Smooth muscle cell of the brain vasculature (primary cell): ENCODE measurements around the gene POLD3.

Experiments used
- DNase-seq: peaks from one replicate; pipeline ENCODE4 v3.0.0-alpha.2; 2012; ENCODE audit warnings: low read depth, low spot score

Gene POLD3, protein sequence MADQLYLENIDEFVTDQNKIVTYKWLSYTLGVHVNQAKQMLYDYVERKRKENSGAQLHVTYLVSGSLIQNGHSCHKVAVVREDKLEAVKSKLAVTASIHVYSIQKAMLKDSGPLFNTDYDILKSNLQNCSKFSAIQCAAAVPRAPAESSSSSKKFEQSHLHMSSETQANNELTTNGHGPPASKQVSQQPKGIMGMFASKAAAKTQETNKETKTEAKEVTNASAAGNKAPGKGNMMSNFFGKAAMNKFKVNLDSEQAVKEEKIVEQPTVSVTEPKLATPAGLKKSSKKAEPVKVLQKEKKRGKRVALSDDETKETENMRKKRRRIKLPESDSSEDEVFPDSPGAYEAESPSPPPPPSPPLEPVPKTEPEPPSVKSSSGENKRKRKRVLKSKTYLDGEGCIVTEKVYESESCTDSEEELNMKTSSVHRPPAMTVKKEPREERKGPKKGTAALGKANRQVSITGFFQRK

DNA sequence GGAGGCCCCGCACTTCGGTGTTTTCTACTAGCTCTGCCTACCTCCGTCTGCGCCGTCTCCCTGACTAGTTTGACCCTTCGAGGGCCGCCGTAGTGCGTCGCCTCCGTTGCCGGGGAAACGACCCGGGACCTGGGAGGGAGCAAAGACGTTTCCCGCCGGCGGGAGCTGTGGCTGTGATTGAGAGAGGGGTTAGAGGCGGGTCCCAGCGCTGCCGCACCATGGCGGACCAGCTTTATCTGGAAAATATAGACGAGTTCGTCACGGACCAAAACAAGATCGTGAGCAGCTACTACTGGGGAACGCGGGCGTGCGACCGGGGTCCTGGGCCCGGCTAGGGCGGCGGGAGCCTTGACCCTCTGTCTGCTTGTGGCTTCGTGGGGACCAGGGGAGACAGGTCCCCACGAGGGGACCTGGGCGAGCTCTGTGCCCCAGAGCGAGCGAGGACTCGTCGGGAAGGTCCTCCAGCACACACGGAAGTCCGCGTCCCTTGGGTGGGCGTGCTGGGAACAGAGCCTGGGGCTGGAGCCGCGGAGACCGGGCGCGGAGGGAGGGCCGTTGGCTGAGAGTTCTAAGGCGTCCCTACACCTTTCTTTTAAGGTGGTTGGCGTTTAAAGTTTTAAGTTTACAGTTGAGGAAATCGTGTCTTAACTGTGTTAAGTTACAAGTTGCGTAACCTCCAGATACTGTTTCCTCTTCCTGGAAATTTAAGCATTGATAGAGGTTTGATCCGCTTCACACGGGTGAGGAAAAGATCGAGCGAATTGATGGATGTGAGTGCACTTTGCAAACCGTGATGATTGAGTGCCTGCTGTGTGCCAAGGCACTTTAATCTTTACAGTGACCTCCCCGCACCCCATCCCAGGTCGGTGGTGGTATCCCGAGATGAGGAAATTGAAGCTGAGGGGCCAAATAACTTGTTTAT lies at the start of gene POLD3:
Gene POLD3, plus strand, starts transcription at position 142 of the 922 bp plus-strand sequence. Its CDS starts 77 bp downstream, at position 219.
- DNase-seq, result peak; percentile 69

DNA sequence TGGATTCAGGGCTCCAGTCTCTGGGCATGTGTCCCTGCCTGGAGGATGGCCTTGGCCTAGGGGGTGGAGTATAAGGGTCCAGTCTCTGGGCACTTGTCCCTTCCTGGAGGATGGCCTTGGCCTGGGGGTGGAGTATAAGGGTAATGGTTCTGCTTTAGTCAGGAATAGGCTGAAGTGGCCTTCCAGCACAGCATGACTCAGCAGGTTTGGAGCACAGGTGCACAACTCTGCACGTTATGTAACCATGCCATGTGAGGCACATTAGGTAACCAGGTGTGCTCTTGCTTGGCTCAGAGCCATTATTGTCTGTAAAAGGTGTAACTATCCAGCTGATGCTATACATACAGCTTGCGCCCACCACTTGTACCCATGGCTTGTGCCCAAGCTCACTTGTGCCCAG lies 48.4 kb upstream of the POLD3 start:
- no peak for DNase-seq

DNA sequence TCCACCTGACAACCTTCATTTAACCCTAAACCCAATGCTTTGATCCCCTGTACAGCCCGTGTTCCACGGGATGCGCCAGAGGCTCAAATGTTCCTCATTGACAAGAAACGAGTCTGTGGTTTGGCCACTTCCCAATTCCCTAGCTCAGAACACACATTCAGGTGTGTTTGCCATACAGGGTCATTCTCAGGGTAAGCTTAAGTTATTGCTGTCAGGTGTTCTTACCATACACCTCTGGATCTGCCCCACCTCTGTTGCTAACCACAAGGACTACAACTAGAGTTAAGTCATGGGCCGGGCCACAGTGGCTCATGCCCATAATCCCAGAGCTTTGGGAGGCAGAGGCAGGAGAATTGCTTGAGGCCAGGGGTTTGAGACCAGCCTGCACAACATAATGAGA lies 45.6 kb upstream of the POLD3 start:
- DNase-seq, result no peak

DNA sequence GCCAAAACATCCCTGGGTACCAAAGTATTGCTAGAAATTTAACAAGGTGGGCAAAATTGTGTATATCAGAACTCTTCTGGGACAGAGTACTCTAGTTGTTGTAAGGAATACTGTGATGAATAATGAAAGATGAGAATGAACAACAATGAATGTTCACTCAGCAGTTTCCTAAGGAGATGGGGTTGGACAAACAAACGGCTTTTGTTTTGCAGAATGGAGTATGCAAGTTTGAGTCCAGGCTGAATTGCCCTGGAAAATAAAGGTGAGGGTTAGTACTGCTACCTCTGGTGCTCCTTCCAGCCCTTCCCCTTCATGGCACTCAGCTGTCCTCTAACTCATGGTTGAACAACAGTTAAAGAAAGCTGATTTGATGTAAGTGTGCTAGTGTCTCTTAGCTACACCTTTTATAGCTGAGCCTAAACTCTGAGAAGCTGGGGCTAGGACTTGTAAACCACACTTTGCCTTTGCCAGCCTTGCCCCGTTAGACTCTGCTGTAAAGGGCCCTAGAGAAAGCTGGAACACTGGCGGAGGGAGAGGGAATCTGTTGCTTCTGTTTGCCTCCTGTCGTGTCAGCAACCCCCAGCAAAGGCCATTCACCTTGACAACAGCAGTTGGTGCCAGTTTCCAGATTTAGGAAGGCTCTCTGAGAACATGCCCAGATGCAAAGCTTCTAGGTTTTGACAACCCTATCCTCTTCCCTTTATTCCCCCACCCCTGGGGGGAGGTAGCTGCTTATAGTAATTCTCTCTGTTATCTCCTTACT lies 41.2 kb upstream of the POLD3 start:
- DNase-seq, result no peak

DNA sequence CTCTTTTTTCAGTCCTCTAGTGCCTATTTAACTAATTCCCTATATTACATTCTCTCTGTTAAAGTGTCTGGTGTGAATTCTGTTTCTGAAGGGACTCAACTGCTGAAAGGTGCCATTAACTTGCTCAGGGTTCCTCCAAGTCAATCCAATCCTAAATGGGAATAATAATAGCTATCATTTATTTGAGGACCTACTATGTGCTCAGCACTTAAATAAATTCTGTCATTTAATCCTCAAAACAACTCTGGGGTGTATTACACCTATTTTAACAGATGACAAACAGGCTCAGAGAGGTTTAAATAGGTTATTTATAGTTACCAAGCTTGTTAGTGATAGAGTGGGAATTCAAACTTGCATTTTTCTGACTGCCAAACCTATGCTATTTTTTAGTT lies 40.6 kb upstream of the POLD3 start:
- no peak for DNase-seq

DNA sequence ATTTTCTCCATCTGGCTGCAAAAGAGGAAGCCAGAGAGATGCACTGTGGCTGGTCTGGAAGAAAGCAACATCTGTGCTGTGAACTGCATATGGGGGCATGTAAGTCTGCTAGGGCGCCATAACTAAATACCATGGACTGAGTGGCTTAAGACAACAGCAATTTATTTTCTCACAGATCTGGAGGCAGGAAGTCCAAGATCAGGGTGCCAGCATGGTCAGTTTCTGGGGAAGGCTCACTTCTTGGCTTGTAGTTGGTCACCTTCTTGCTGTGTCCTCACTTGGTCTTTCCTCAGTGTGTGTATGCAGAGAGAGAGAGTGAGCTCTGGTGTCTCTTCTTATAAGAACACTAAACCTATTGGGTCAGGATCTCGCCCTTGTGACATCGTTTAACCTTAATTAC lies 34.9 kb upstream of the POLD3 start:
- DNase-seq, result no peak

DNA sequence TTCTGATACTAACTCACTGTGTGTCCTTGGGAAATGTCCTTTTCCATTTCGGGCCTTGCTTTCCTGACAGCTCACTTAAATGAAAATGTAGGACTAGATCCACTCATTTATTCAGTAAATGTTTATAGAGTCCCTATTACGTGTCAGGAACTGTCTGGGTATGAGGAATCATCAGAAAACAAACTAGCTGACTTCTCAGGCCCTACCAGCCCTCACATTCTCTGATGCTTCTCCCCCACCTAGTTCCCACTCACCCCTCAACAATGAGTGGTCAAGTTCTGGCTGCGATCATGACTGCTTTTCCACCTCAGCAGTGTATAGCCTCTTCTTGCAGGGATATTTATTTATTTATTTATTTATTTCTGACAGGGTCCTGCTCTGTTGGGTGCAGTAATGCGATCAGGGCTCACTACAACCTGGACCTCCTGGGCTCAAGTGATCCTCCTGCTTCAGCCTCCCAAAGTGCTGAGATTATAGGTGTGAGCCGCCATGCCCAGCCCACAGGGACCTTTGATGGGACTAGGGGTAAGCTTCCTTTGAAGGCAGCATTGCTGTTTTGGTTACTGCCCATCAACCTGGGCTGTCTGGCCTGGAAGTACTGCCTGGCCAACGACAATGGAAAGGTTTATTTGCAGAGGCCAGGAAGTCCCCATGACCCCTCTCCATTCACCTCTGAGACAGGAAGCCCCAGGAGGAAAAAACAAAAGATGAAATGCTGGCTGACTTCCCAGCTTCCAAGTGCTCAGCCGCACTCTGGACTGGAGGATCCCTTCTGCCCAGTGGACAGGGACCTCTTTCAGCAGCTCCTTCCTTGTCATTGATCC lies 33.1 kb upstream of the POLD3 start:
- no peak for DNase-seq

DNA sequence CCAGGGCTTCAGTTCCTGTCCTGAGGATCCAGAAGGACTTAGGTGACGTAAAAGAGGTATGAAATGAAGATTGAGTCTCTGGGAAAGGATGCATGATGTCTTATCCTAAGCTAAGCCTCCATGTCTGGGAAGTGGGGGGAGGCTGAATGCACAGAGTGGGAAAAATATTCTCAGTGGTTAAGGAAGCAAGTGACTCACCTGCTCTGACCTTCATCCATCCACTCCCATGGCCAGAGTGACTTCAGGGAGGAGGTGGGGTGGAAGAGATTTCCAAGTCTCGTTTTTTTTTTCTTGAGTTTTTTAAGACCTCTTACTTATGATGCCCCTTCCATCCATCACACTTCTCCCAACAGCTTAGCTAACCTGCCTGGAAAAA lies 32.5 kb upstream of the POLD3 start:
- DNase-seq, result no peak

DNA sequence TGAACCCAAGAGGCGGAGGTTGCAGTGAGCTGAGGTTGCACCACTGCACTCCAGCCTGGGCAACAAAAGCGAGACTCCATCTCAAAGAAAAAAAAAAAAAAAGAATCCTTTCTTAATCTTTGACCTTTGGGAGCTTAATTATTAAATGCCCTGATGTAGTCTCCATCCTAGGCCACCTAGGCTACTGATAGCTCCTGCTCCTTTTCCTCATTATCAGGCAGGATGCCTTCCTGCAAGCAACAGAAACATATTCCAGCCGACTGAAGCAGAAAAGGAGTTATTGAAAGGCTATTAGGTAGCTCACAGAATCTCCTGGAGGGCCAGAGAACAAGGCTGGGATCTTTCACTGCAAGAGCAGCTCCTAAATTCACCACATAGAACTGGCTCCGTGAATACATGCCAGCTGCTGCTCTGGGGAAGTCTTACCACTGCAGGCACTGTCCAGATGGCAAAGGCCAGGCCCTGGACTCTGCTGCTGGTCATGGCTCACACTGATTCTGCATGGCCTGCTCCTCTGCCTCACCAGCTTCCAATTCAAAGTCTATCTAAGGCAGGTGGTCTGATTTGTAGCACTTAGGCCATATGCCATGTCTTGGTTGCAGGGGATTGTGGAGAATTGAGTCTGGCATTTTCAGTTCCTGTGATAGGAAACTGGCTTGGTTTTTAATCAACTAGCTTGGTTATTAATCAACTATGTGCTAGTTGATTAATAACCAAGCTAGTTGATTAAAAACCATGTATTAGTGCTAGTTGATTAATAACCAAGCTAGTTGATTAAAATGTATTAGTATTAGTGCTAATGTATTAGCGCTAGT lies 26.0 kb upstream of the POLD3 start:
- DNase-seq, result no peak

DNA sequence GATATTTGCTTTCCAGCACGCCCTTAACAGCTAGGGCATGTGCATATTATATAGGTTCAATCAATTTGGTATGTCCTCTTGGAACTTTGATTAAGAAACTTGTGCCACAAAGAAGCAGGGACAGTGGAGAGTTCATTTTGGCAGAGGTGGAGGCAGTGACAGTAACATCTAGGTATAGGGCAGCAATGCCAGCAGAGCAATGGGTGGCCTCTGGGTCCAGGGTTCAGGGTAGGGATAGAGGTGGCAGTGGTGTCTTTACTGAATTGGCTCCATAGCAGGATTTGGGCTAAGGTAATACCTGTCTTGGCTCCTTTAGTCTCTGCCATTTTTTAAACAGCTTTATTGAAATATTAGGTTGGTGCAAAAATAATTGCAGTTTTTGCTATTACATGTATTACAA lies 24.4 kb upstream of the POLD3 start:
- no peak for DNase-seq

DNA sequence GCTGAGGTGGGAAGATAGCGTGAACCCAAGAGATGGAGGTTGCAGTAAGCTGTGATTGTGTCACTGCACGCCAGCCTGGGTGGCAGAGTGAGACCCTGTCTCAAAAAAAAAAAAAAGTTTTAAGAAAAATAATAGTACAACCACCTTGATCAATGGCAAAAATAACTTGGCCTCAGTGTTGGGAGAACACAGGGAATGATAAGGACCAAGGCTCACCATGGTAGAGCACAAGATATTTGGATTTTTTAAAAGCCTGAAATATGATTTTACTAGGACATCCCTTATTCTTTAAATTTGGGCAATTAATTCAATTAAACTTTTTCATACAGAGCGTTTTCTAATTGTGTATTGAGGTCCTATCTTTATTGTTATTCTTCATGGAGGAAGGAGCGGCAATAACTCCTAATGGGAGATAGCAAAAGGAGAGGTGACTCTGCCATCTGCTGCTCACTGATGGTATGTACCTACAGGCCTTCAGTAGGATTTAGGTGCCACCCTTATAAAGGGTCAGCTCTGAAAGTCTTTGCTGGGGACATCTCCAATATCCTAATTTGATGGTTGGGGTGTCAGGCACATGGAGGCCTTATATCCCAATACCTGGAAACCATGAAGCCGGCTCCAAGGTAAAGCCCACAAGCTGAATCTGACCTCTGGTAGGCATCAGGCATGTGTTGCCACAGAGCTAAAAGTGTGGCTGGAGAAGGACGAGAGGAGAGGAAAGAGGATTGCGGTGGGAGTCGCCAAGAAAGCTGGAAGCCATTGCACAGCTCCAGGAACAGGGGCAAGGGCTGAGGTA lies 21.9 kb upstream of the POLD3 start:
- peak; percentile 28 for DNase-seq

DNA sequence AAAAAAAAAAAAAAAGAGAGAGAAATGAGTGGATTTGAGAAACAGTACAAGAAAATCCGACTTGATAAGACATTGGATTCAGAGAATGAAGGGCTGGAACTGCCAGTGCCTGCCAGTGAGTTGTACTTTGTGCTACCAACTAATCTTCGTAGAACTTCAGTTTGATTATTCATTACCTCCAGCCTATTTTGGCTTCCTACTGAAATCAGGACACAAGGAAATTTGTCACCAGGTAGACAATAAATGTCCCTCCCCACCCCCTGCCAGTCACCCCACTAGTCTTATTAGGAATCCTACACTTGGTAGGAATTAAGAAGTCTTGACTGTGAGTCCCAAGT lies 21.4 kb upstream of the POLD3 start:
- no peak for DNase-seq

DNA sequence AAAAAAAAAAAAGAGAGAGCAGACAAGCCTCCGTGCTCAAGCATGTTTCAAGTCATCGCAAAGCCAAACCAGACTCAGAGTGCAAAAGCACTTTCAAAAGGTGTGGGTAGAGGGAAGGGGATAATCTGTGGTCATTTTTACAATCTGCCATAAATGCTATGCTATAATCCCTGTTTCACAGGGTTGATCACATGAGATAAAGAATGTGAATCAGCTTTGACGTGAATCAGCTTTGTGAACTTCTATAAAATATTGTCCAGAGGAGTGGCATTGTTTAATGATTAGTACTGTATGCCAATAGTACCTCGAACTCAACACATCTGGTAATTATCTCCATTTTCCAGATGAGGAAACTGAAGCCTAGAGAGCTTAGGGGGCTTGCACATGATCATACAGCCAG lies 20.0 kb upstream of the POLD3 start:
- DNase-seq, result no peak

DNA sequence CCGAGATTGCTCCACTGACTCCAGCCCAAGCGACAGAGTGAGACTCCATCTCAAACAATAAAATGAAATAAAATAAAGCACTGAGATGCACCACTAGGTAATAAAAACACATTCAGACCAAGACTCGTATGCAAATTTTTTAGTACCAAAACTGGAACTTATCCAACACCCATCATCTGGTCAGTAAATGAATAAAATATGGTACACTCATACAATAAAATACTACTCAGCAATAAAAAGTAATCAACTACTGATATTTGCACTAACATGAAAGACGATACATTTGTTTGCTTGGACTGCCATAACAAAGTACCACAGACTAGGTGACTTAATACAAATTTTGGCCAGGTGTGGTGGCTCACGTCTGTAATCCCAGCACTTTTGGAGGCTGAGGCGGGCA lies 17.8 kb upstream of the POLD3 start:
- DNase-seq, result no peak

DNA sequence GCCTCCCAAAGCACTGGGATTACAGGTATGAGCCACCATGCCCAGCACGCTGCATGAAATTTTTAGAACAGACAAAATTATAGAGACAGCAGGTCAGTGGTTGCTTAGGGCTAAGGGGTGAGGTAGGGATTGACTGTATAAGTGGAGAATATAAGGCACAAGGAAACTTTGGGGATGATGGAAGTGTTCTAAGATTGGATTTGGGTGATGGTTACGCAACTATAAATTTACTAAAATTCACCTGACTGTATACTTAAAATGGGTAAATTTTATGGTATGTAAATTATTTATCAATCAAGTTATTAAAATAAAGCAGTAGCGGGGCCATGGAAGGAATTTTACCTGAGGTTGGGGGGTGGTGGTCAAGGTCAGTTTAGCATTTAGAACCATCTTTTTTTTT lies 16.4 kb upstream of the POLD3 start:
- DNase-seq, result no peak

DNA sequence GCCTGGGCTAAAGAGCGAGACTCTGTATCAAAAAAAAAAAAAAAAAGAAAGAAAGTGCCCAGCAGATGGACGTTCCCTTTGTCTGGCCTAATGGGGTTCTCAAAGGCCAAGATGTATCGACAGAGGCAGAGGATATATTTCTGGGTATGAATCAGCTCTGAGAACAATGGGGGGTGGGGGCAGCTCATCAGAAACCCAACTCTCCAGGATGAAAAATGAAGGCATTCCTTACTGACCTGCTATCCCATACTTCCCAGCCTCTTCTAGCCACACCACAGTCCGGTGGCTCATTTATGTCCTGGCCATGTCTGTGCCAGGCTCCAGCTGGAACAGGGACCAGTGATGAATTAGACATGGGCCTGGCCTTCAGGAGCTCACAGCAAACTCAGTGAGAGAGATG lies 15.2 kb upstream of the POLD3 start:
- DNase-seq, result no peak

DNA sequence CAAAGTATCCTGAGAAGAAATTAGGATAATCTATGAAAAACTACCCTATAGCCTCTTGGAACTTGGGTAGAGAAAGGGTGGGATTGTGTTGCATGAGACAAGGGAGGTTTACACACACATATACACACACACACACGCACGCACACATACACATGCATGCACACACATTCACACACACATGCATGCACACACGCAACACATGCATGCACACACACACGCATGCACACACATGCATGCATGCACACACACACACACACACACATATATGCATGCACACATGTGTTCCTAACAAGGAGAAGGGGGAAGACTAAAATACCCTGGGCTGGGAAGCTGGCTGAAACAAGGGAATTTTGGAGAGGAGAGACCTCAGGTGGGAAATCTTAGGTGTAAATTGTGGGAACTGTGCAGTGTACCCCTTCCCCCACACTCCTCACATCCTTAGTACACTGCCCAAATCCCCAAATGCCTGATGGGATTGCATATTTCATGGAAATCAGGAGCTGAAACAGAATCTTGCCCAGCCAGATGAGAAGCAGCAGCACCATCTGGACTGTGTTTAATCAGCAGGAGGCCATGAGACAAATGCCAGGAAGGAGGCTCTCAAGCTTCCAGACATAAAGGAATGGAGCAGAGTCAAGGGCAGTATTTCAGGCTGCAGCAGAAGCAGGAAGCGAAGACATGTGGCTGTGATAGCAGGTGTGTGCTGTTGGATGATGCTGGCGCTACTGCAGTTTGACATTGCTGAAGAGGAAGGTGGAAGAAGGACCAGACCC lies 14.6 kb upstream of the POLD3 start:
- peak; percentile 31 for DNase-seq

DNA sequence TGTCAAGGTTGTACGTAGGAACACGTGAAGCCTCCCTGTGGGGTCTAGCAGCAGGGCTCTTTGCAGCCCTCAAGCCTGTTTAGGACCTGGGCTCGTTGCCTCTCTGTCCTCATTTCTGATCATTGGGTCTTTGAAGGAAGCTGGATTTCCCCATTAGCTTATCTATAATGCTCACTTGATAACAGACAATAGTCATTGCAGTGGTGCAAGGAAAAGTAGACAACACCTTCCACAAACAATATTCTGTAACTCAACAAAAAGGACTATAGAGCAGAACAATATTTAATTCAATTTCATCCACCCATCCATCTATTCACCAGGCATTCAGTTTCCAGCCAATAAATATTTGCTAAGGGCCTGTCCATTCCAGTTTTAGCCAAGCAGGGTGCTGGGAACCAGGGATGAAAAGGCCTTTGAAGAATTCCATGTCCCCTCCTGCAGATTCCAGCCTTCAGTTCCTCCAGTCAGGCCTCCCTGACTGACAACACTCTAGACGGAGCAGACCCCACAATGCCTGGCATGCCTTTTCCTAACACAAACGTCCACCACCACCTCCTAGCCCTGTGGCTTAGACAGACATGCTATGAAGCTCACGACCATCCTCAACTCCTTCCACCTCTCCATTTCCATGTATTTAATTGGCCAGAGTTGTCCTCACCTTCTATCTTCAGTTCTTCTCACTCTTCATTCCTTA lies 12.7 kb upstream of the POLD3 start:
- DNase-seq, result no peak
